C4-2B (cell line): ENCODE data around the gene OARD1.
A peak's percentile ranks its signal among the peaks of the same experiment; 100 is the strongest.

Experiments
- CTCF ChIP-seq: fragments of 450-650 bp; conservative IDR thresholded peaks from 2 replicates; pipeline ENCODE4 v1.5.1; 2017; ENCODE audit warnings: mild to moderate bottlenecking
- ZFX ChIP-seq: fragments of 450-650 bp; IDR thresholded peaks from 2 replicates; pipeline ENCODE4 v1.6.1; 2017

- TF ChIP-seq CTCF = peak; percentile 53
- TF ChIP-seq ZFX = no peak
These were observed 50.3 kb downstream of the OARD1 start for GRCh38 chr6:41021832-41022231.
